ENCODE results near the gene OSGEPL1.
A peak's percentile ranks its signal among the peaks of the same experiment; 100 is the strongest.
"Not testable (repeated sequence)": the region's sequence is repeated elsewhere in the genome, so short reads cannot be mapped to it uniquely, and the experiment has no call there.

OSGEPL1 gene

GRCh38 chr2:189772212-189772611, 9.6 kb upstream of the OSGEPL1 start:
- ChIA-PET CTCF (interaction anchor here (1.1 kb wide), 1 partner anchor 10 kb away, joined by 3 read pairs; the partner anchor contains the start of gene OSGEPL1), POLR2A (ENCODE audit: low non-redundant PET) (no interaction called here)
- H3K27ac ChIP-seq: no peak overlapping the region
- TF ChIP-seq CTCF (conservative IDR thresholded peaks at IDR 0.05; ENCODE audit: low read depth): no peak
- DNase-seq (ENCODE audit: low spot score): no peak

- no peak for TF ChIP-seq CTCF (conservative IDR thresholded peaks at IDR 0.05; ENCODE audit: low read depth)
- POLR2A ChIA-PET (ENCODE audit: low non-redundant PET): no interaction called here
- DNase-seq (ENCODE audit: low spot score): no peak
- CTCF ChIA-PET: interaction anchor here (1.1 kb wide), 1 partner anchor 8 kb away, joined by 3 read pairs; the partner anchor contains the start of gene OSGEPL1
- H3K27ac ChIP-seq: no peak overlapping the region
Observed at GRCh38 chr2:189770590-189771322, 8.2 kb upstream of the OSGEPL1 start.

- no peak overlapping the region for H3K27ac ChIP-seq
- DNase-seq (ENCODE audit: low spot score): no peak
- POLR2A ChIA-PET (ENCODE audit: low non-redundant PET): interaction anchor here (0.8 kb wide), 1 partner anchor 280 kb away, joined by 8 read pairs; no protein-coding TSS in a partner anchor
- CTCF ChIA-PET: interaction anchor here (0.6 to 0.9 kb wide), 2 partner anchors 103 to 563 kb away, joined by 3 to 5 read pairs; no protein-coding TSS in a partner anchor
- TF ChIP-seq CTCF (conservative IDR thresholded peaks at IDR 0.05; ENCODE audit: low read depth): no peak
Observed at GRCh38 chr2:189763908-189764661, 1.5 kb upstream of the OSGEPL1 start.

- DNase-seq (ENCODE audit: low spot score): no peak
- peak overlapping the region; percentile 96 for H3K27ac ChIP-seq
- POLR2A ChIA-PET (ENCODE audit: low non-redundant PET): interaction anchor here (0.7 kb wide), 1 partner anchor 22 kb away, joined by 3 read pairs; the partner anchor contains the start of genes ORMDL1 and PMS1
- no peak for TF ChIP-seq CTCF (conservative IDR thresholded peaks at IDR 0.05; ENCODE audit: low read depth)
- CTCF ChIA-PET: interaction anchor here (0.6 to 1.1 kb wide), 6 partner anchors 9 to 101 kb away, joined by 3 to 9 read pairs (median 4); no protein-coding TSS in a partner anchor
Observed at GRCh38 chr2:189762229-189762550, 402 bp downstream of the OSGEPL1 start.

- H3K27ac ChIP-seq; POLR2A ChIA-PET (ENCODE audit: low non-redundant PET); DNase-seq (ENCODE audit: low spot score); CTCF ChIA-PET: not testable (repeated sequence)
Observed at GRCh38 chr2:189760154-189760553, 2.4 kb downstream of the OSGEPL1 start.

- CTCF ChIA-PET: no interaction called here
- POLR2A ChIA-PET (ENCODE audit: low non-redundant PET): no interaction called here
- no peak for DNase-seq (ENCODE audit: low spot score)
- H3K27ac ChIP-seq: no peak overlapping the region
- no peak for TF ChIP-seq CTCF (conservative IDR thresholded peaks at IDR 0.05; ENCODE audit: low read depth)
Observed at GRCh38 chr2:189756311-189756952, 6.2 kb downstream of the OSGEPL1 start.

All from RWPE1 (cell line).